NT2/D1 (cell line): Measurements from ENCODE around the gene ASMTL.

Experiments
- SUZ12 ChIP-seq: IDR thresholded peaks from 2 replicates; pipeline ENCODE4 v1.6.1; 2011; ENCODE audit not compliant: insufficient read length, insufficient read depth; ENCODE audit errors: extremely low read depth
- ZNF274 ChIP-seq: IDR thresholded peaks from 2 replicates; pipeline ENCODE4 v1.6.1; 2011; ENCODE audit warnings: mild to moderate bottlenecking, low read depth, low read length

- TF ChIP-seq SUZ12 (no peak), ZNF274 (no peak)
Observed at GRCh38 chrX:1493412-1493811, 40.7 kb upstream of the ASMTL start.
